Hippocampal formation (tissue), 2 donors: ENCODE results near the gene SMAD6.
"Not testable (repeated sequence)": the region's sequence is repeated elsewhere in the genome, so short reads cannot be mapped to it uniquely, and the experiment has no call there.

ENCODE experiments used
- DNase-seq, 2 donors: peaks; one replicate each; lab custom pipeline; 2025; lab: John Stamatoyannopoulos, UW

SMAD6 gene

GRCh38 chr15:66677336-66677735 is 24.7 kb upstream of the SMAD6 start:
- no peak for DNase-seq

- DNase-seq = no peak
Measured at GRCh38 chr15:66679061-66679656, 22.9 kb upstream of the SMAD6 start.

GRCh38 chr15:66679657-66680108 is 22.4 kb upstream of the SMAD6 start:
- DNase-seq = no peak

DNA sequence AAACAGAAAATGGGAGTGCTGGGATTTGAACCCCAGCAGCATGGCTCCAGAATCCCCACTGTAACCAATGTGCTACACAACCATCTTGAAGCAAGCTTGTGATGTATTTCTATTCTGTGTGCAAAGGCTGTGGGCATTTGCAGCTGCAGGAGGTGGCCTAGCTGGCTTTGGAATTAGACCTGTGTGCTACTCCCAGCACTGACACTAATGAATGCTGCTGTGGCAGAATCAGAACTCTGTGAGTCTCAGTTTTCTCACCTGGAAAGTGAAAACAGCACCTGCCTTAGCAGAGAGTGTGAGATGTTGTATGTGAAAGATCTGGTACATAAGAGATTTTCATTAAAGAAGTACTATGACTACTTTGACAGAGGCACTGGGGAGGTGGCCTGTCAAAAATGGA is 21.5 kb upstream of the SMAD6 start:
- DNase-seq = no peak

DNA sequence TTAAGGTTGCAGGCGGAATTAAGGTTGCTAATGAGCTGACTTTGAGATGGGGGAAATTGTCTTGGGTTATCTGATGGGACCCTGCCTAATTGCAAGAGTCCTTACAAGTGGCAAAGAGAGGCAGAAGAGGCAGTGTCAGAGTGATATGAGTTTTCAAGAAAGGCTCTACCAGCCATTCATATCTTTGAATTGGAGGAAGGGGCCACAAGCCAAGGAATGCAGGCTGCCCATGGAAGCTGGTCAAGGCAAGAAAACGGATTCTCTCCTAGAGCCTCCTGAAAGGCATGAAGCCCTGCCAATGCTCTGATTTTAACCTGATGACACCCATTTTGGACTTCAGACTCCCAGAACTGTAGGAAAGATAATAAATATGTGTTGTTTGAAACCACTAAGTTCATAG is 20.6 kb upstream of the SMAD6 start:
- DNase-seq = no peak

DNA sequence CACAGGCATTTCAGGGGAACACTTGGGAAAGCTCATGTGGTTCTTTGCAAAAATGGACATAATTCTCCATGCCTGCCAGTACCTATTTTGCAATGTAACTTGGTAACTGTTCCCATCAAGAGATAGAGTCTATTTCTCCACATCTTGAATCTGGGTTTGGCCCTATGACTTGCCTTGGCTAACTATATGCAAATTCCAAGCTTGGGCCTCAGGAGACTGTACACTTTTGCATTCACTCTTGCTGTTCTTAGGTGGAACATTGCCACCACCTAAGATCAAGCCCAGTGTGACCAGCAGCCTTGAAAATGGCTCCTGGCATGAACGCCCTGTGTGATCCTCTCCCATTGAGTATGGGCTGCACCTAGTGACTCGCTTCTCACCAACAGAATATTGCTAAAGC is 19.8 kb upstream of the SMAD6 start:
- DNase-seq = no peak

- no peak for DNase-seq
Measured at GRCh38 chr15:66682865-66683264, 19.2 kb upstream of the SMAD6 start.

DNA sequence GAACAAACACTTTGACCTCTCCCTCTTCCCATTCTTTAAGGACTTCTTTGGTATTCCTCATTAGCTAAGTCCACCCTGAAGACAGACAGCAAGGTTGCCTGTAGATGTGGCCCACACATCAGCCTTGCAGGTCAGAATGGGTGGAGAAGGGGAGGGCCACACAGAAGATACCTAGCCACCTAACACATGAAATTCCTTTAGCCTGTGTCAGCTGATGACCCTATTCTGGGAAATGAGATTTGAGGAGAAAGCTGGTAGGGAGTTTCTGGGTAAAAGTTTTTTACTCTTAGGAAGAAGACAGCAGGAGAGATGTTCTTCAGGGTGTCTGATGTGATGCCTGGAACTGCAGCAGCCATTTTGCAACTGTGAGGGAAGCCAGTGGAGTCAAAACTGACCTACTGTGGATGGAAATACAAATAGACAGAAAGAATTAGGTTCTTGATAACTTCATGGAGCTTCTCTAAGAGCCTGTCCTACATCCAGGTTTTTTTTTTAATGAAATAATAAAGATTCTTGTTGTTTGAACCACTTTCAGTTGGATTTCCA is 17.8 kb upstream of the SMAD6 start:
- DNase-seq = no peak

DNA sequence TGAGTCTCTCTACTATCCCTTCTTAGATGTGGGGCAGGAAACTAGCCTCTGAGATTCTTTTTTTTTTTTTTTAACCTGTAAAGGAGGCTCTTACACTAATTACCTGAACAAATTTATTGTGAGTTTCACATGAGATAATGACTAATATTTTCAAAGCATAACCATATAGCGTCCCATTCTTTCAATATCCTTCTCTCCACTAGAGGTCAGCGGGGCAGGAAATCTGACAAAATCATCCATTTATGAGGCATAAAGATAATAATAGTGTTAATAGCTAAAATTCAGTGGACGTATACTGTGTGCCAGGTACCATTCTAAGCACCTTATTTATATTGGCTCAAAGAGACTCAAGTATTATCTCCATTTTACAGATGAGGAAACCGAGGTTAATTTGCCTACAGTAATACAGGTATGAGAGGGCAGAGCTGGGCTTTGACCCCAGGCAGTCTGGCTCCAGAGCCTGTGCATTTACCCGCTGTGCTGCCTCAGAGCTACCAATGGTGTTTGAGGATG is 16.3 kb upstream of the SMAD6 start:
- no peak for DNase-seq

DNA sequence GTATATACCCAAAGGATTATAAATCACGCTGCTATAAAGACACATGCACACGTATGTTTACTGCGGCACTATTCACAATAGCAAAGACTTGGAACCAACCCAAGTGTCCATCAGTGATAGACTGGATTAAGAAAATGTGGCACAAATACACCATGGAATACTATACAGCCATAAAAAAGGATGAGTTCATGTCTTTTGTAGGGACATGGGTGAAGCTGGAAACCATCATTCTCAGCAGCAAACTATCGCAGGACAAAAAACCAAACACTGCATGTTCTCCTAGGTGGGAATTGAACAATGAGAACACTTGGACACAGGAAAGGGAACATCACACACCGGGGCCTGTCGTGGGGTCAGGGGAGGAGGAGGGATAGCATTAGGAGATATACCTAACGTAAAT is 11.1 kb upstream of the SMAD6 start:
- DNase-seq = not testable (repeated sequence)

GRCh38 chr15:66691727-66692126 is 10.3 kb upstream of the SMAD6 start:
- DNase-seq = no peak

DNA sequence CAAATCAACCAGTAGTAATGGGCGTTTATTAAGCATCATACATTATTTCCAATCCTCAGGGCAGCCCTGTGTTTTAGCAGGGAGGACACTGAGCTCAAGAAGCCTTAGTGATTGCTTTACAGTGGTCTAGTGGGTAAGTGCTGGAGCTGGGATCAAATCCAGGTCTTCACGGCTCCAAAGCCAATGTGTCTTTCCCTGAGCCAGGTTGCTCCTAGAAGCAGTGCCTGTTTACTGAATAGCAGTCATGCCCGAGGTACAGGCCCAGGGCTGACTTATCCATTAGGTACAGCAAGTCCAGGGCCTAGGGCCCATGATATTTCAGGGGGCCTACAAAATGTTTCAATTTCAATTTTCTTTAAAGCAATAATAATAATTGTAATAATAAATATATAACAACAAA is 9.6 kb upstream of the SMAD6 start:
- no peak for DNase-seq

DNA sequence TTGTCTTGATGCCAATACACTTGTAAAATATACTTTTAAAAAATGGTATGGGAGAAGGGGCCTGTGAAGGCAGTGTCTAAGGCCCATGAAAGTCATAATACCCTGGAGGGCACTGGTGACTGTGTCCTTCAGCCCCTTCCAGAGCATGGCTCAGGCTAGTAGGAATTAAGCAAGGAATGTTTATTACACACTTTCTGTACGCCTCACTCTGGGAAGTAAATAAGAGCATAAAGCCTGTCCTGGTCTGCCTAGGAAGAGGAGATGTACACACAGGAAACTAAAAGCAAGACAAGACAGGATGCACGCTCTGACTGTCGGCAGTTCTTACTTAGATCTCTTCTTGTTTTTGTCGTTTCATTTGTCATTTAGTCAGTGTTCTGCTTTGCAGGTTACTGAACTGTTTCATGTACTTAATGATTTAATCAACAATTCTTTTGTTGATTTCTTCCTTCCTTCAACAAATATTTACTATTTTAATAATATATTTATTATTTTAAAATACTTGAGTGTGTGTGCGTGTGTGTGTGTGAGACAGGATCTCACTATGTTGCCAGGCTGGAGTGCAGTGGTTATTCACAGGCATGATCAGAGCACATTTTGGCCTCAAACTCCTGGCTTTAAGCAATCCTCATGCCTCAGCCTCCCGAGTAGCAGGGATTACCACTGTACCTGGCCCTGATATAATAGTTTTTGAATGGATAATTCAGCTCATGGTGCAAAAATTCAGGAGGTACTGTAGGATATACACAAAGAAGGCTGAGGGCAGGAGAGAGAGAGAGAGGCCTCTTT is 9.0 kb upstream of the SMAD6 start:
- no peak for DNase-seq

- no peak for DNase-seq
Measured at GRCh38 chr15:66696770-66697169, 5.3 kb upstream of the SMAD6 start.

DNA sequence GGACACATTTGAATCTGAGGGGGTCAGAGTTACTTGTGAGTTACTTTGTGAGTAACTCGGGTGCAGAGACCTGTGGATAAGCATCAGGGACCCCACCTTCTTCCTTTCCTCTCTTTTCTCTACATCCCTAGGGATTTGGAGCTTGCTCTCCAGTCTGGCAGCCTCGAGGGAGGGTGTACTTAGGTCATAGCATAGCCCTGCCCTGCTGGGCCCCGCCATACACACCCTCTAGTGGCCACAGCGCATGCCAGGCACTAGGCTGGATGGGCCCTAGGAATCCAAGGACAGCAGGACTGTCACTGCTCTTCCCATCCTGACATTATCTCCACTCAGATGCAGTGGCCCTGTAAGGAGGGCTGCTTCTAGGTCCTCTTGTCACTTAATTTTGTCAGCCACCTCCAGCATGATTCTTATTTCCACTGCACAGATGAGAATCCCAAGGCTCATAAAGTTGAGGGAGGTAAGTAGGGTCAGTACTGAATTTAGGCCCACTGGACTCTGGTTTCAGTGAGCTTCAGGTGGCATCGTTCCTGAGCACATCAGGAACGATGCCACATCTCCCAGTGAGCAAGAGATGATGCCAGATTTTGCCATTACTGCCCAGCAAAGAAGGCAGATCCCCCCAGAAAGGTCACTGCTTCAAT is 3.6 kb upstream of the SMAD6 start:
- peak; percentile 28 to 31 for DNase-seq

GRCh38 chr15:66698971-66699370 is 3.1 kb upstream of the SMAD6 start:
- no peak for DNase-seq

DNA sequence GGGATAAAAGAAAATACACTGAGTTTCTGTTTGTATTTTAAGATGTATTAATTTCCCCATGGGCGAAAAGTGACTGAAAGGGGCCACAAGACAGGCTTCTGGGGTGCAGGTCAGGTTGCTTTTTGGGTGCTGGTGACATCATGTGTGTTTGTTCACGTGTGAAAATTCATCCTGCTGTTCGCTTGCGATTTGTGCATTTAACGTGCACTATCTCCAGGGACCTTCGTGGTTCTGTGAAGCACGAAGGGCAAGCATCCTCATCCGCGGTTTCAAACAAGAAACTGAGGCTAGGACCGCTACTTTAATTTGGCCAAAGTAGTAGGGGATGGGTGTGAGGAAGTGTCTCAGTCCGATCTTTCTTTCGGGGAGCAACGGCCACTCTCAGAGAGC is 1.6 kb upstream of the SMAD6 start:
- no peak for DNase-seq

- peak; percentile 78 to 79 for DNase-seq
Measured at GRCh38 chr15:66700802-66701421, 1.1 kb upstream of the SMAD6 start.

- DNase-seq = no peak
Measured at GRCh38 chr15:66701422-66702034, 508 bp upstream of the SMAD6 start.

GRCh38 chr15:66702787-66703539 is 927 bp downstream of the SMAD6 start:
- no peak for DNase-seq

DNA sequence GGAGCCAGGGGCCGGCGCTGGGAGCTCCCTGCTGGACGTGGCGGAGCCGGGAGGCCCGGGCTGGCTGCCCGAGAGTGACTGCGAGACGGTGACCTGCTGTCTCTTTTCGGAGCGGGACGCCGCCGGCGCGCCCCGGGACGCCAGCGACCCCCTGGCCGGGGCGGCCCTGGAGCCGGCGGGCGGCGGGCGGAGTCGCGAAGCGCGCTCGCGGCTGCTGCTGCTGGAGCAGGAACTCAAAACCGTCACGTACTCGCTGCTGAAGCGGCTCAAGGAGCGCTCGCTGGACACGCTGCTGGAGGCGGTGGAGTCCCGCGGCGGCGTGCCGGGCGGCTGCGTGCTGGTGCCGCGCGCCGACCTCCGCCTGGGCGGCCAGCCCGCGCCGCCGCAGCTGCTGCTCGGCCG is 1.5 kb downstream of the SMAD6 start:
- no peak for DNase-seq
